GM03348 (cell line): ENCODE results near the gene FMR1.

ENCODE experiments used
- DNase-seq: peaks from one replicate; pipeline ENCODE4 v3.0.0; 2012; ENCODE audit warnings: low spot score

FMR1 gene

GRCh38 chrX:147911192-147912022 is at the start of gene FMR1:
Gene FMR1 (plus strand): TSS chrX:147911919. CDS start chrX:147912180, 261 bp downstream.
- DNase-seq, result peak; percentile 97

DNA sequence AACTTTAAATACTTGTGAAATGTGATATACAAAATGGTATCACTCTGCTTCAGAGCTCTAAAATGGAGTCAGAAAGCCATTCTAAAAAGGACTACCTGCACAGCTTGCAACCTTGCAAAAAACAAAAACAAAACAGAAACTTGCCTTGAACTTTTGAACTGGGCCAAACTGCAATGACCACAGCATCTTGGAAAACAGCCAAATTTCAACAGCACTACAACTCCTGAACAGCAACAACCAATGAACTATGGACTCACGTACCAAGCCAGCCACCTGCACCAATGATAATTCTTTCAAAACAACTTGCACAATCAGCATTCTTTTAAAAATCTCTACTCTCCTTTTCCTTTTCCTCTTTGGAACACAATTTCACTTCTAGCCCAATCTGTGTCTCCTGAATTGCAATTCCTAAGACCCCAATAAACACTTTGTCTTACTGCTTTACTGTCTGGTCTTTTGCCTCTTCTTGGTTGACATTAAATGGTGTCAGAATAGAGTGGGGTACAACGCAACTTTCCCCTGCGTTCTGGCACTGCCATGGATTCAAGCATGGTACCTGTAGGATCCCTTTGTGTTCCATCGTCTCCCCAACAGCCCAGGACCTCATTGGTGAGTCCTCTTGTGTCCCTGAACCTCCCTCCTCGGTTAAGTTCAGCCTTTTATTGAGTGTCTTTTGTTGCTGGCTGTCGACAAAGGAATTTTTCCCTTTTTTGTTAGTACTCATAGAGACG is 35.7 kb upstream of the FMR1 start:
- DNase-seq, result no peak

DNA sequence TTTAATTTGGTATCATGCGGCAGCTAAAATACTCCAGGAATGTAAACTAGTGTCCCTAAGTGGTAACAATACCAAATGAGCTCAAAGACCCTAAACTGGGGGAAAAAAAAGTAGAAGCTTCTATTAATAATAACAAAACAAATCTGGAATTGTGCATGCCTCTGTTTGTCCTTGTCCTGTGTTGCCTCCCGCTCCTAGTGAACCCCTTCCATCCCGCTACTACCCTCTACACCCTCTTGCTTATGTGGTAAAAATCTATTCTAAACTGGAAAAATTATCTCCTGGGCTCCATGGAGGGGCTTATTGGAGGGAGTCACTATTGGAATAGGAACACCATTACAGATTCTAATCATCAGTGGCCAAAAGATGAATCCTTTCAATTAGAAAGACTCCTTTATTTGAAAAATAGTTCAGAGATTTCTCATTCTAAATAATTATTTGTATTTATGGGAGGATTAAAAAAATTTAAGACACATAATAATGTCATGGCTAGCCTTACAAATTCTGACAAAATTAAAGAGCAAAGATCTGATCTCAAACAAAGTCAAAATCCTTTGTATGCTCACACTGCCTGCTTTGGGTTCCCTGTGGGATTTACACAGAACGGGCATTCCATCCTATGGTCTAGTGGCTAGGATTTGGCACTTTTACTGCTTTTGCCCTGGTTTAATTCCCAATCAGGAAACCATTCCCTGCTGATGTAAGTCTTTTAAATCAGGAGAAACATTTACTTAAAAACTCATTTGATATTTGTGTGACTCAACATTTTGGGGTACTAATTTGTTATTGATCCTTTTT is 34.7 kb upstream of the FMR1 start:
- no peak for DNase-seq

DNA sequence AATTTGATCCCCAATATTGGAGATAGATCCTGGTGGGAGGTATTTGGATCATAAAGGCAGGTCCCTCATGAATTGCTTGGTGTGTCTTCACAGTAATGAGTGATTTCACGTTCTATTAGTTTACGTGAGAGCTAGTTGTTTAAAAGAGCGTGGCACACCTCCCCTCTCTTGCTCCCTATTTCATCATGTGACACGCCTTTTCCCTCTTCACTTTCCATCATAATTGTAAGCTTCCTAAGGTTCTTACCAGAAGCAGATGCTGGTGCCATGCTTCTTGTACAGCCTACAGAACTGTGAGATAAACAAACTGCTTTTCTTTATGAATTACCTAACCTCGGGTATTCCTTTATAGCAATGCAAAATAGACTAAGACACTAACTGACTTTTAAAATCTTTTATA is 34.0 kb upstream of the FMR1 start:
- no peak for DNase-seq

- no peak for DNase-seq
These were observed 26.8 kb upstream of the FMR1 start for GRCh38 chrX:147884958-147885357.

DNA sequence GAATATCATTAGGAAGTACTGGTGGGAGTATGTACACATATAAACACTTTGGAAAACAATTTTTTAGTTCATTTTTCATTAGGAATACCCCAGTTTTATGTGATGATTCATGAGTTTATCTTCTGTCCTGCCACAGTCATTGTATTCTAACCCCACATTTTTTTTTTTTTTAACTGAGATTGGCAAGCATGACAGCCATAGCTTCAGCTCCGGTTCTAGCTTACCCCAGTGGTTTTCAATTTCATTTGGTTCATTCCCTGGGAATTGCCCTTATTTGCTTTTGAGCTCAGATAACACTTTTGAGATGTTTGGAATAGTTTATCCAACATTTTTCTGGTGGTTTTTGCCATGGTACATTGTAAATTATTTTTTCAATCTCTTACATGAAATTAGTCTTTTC is 21.0 kb upstream of the FMR1 start:
- DNase-seq, result no peak

DNA sequence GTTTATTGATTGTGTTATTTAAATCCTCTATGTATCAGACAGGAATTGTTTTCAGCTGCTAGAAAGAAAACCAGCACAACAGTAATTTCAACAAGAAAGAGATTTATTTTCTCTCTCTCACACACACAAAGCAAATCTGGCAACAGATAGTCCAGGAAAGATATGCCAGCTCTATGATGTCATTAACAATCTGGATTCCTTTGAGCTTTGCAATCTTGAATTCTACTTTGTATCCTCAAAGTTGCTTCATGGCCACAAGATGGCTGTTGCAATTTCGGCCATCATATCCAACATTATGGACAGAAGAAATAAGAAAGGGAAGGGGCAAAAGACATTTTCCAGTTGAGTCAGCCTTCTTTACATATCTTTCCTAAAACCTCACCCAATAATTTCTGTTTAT is 19.8 kb upstream of the FMR1 start:
- peak; percentile 12 for DNase-seq

- DNase-seq, result no peak
These were observed 18.0 kb upstream of the FMR1 start for GRCh38 chrX:147893741-147894140.

DNA sequence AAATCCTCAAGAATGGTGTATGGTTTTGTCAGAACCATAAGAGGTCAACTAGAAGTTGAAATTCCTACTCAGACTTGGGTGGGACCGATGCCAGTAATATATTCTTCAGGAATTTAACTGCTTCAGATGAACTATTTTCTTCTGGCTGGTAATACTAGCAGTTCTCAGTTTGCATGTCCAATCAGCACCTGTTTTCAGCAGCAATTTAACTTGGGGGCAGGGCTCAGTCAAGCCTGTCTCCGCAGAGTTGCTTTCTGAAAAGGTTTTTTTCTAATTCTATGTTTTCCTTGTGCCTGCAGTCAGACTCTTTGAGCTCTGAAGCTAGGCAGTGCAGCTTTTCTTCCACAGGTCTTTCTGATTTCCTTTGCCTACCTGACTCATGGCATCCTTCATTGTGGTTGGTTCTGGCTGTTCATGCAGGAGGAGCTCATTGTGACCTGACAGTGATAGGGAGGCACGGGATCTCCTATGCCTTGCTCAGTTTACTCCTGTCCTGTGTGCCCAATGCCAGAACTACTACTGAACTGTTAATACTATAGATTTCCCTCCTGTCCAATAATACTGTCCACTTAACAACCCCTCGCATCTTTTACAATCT is 17.3 kb upstream of the FMR1 start:
- peak; percentile 6 for DNase-seq

DNA sequence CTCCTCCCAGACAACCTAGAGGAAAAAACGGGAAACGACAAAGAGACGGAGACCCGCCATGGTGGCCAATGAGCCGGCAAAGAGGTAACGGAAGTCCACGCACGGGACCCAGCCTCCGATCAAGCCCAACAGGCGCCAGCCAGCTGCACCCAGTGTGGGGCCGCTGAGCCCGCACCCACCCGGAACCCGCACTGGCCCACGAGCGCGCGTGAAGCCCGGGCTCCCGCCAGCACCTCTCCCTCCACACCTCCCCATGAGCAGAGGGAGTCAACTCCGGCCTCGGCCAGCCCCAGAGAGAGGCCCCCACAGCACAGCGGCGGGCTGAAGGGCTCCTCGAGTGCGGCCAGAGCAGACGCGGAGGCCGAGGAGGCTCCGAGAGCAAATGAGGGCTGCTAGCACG is 14.6 kb upstream of the FMR1 start:
- no peak for DNase-seq

GRCh38 chrX:147898951-147899350 is 12.8 kb upstream of the FMR1 start:
- DNase-seq, result no peak

- no peak for DNase-seq
These were observed 12.2 kb upstream of the FMR1 start for GRCh38 chrX:147899379-147900114.

DNA sequence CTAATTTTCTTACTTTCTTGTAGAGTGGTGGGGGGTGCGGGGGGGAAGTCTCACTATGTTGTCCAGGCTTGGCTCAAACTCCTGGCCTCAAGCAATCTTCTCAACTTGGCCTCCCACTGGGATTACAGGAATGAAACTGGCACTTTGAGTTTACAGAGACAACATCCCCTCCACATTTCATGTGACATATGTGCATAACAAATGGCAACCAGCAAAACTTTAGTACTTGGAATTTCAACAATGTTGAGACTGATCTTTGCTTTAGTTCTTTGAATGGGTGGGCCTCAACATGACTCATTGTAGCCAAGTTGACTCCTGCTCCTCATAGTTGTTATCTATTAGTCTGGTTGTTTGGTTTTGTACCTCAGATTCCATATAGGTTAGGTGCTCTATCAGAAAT is 11.4 kb upstream of the FMR1 start:
- DNase-seq, result no peak

GRCh38 chrX:147901461-147902126 is 10.1 kb upstream of the FMR1 start:
- DNase-seq, result no peak

- DNase-seq, result no peak
These were observed 9.4 kb upstream of the FMR1 start for GRCh38 chrX:147902270-147902669.

DNA sequence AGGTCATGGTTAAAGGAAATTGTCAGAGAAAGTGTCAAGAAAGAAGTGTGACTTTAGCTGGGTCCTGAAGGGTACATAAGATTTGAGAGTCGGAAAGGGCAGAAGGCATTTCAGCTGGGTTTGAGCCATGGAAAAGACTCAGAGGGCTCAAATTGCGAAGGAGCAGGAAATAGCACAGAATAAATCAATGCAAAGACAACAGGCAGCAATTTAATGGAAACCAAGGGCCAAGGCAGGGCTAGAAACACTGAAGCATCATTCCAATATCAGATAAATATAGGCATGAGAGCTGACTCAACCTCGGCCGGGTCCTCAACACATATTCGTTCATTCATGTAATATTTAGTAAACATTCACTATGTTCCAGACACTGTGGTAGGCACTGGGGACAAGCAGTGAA is 3.6 kb upstream of the FMR1 start:
- no peak for DNase-seq

DNA sequence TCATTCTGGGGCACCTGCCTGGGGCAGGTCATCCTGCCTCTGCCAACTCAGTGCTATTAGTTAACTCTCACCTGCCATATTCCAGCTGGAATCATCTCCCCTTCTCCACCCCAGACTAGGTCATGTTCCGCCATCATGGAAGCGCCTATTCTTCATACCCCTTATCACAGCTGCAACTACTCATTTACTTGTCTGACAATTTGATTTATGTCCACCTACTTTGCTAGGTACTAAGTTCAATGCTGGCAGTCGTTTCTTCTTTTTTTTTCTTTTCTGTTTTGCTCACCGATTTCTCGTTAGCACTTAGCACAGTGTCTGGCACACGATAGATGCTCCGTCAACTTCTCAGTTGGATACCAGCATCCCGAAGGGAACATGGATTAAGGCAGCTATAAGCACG is 1.1 kb upstream of the FMR1 start:
- no peak for DNase-seq

DNA sequence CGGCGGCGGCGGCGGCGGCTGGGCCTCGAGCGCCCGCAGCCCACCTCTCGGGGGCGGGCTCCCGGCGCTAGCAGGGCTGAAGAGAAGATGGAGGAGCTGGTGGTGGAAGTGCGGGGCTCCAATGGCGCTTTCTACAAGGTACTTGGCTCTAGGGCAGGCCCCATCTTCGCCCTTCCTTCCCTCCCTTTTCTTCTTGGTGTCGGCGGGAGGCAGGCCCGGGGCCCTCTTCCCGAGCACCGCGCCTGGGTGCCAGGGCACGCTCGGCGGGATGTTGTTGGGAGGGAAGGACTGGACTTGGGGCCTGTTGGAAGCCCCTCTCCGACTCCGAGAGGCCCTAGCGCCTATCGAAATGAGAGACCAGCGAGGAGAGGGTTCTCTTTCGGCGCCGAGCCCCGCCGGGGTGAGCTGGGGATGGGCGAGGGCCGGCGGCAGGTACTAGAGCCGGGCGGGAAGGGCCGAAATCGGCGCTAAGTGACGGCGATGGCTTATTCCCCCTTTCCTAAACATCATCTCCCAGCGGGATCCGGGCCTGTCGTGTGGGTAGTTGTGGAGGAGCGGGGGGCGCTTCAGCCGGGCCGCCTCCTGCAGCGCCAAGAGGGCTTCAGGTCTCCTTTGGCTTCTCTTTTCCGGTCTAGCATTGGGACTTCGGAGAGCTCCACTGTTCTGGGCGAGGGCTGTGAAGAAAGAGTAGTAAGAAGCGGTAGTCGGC is 528 bp downstream of the FMR1 start:
- peak; percentile 33 for DNase-seq

GRCh38 chrX:147913570-147913969 is 1.9 kb downstream of the FMR1 start:
- DNase-seq, result no peak

- DNase-seq, result no peak
These were observed 2.9 kb downstream of the FMR1 start for GRCh38 chrX:147914591-147914990.
